B cell (primary cell): ENCODE data around the gene ZNF423. TPM values are rescaled to one million over a fixed set of nuclear protein-coding genes. Genes with fewer than 3 reads are reported as not detected.

Experiments
- ATAC-seq: fragments of 200-7000 bp; cut with Tn5 transposase; one replicate; pipeline ENCODE4 v1.10.0; 2021; ENCODE audit warnings: low read depth, mild to moderate bottlenecking, moderate number of reproducible peaks, moderate library complexity
- CTCF ChIA-PET: fragments of 350-600 bp; sonication (Branson Sonifier 250); formaldehyde crosslinking; loops from one replicate; lab custom pipeline; 2021; ENCODE audit warnings: antibody characterized with exemption, inconsistent platforms; lab: Charles Lee
- POLR2A ChIA-PET: fragments of 350-600 bp; sonication (Branson Sonifier 250); formaldehyde crosslinking; loops from one replicate; lab custom pipeline; 2021; ENCODE audit warnings: antibody characterized with exemption; lab: Charles Lee
- DNase-seq: peaks from one replicate; pipeline ENCODE4 v3.0.0; 2013
- H2AFZ ChIP-seq: 2 replicates; pipeline ENCODE4 v1.6.1; 2012; ENCODE audit warnings: mild to moderate bottlenecking, low read depth, low read length; ENCODE audit not compliant: insufficient read depth, poor library complexity, severe bottlenecking
- H3K27ac ChIP-seq, 2 donors: 1 replicate in 1 of 2; 2 replicates in 1 of 2; pipeline ENCODE4 v1.5.1; 2012 to 2013; ENCODE audit warnings: low read length in 2 of 2, mild to moderate bottlenecking in 2 of 2, moderate library complexity in 1 of 2
- H3K27me3 ChIP-seq, 4 experiments: fragments of 200-600 bp in 1 of 4; sonication (generic) in 1 of 4; replicated peaks in 1 of 4; 1 replicate in 2 of 4; 2 replicates in 2 of 4; pipeline versions ENCODE4 v1.6.1 to v1.7.0; 2013 to 2016; ENCODE audit warnings: low read length in 3 of 4, mild to moderate bottlenecking in 2 of 4, mixed read lengths in 1 of 4, moderate library complexity in 1 of 4; ENCODE audit not compliant: insufficient read depth in 4 of 4, control insufficient read depth in 3 of 4; ENCODE audit errors: control extremely low read depth in 1 of 4
- H3K36me3 ChIP-seq, 2 experiments: replicated peaks in 1 of 2; 1 replicate in 1 of 2; 2 replicates in 1 of 2; pipeline versions ENCODE4 v1.6.1 to v1.7.1; 2013; ENCODE audit warnings: low read length in 1 of 2; ENCODE audit not compliant: insufficient read depth in 2 of 2, control insufficient read depth in 1 of 2; ENCODE audit errors: control extremely low read depth in 1 of 2, extremely low read depth in 1 of 2
- H3K4me1 ChIP-seq, 2 donors: fragments of 200-600 bp in 1 of 2; sonication (generic) in 1 of 2; 1 replicate in 1 of 2; 2 replicates in 1 of 2; pipeline versions ENCODE4 v1.5.1 to v1.6.1; 2013 to 2017; ENCODE audit warnings: low read length in 2 of 2; ENCODE audit not compliant: control insufficient read depth in 2 of 2, insufficient read depth in 2 of 2
- H3K4me2 ChIP-seq: replicated peaks from 2 replicates; pipeline ENCODE3; 2012; ENCODE audit warnings: mild to moderate bottlenecking, low read depth, low read length; ENCODE audit not compliant: poor library complexity, severe bottlenecking
- H3K4me3 ChIP-seq, 5 experiments: fragments of 200-600 bp in 1 of 5; sonication (generic) in 1 of 5; 1 replicate in 3 of 5; 2 replicates in 2 of 5; pipeline versions ENCODE4 v1.5.1 to v1.7.0; 2011 to 2016; ENCODE audit warnings: low read length in 4 of 5, mild to moderate bottlenecking in 4 of 5, low read depth in 2 of 5, control low read depth in 1 of 5, moderate library complexity in 1 of 5; ENCODE audit not compliant: insufficient read depth in 1 of 5; ENCODE audit errors: control extremely low read depth in 1 of 5, extremely low read depth in 1 of 5
- H3K79me2 ChIP-seq: fragments of 200-600 bp; sonication (generic); one replicate; pipeline ENCODE4 v1.6.0; 2016; ENCODE audit warnings: low read length; ENCODE audit not compliant: control insufficient read depth, insufficient read depth
- H3K9ac ChIP-seq: fragments of 200-600 bp; sonication (generic); 2 replicates; pipeline ENCODE4 v1.6.1; 2017; ENCODE audit warnings: mild to moderate bottlenecking, low read length, moderate library complexity
- H3K9me3 ChIP-seq, 3 donors: one replicate each; pipeline versions ENCODE4 v1.6.1 to v1.7.1; 2013; ENCODE audit warnings: low read length in 2 of 3; ENCODE audit not compliant: control insufficient read depth in 2 of 3, insufficient read depth in 1 of 3; ENCODE audit errors: control extremely low read depth in 1 of 3
- H4K20me1 ChIP-seq: 2 replicates; pipeline ENCODE4 v1.6.0; 2012; ENCODE audit warnings: mild to moderate bottlenecking, low read length; ENCODE audit not compliant: insufficient read depth, control insufficient read depth, poor library complexity, severe bottlenecking
- H3K27ac Mint-ChIP-seq: one replicate; pipeline ENCODE4 v1.8.0; 2021; ENCODE audit warnings: mixed read lengths
- H3K27me3 Mint-ChIP-seq: one replicate; pipeline ENCODE4 v1.8.0; 2021; ENCODE audit warnings: mixed read lengths
- H3K4me1 Mint-ChIP-seq: one replicate; pipeline ENCODE4 v1.8.0; 2021; ENCODE audit warnings: mixed read lengths
- H3K4me3 Mint-ChIP-seq: one replicate; pipeline ENCODE4 v1.8.0; 2021; ENCODE audit warnings: mixed read lengths
- H3K9me3 Mint-ChIP-seq: one replicate; pipeline ENCODE4 v1.8.0; 2022; ENCODE audit warnings: mixed read lengths; ENCODE audit not compliant: insufficient read depth
- EZH2 ChIP-seq: IDR thresholded peaks from 2 replicates; pipeline ENCODE4 v1.6.1; 2012; ENCODE audit warnings: borderline replicate concordance, low read depth, mild to moderate bottlenecking, moderate library complexity, low read length; ENCODE audit not compliant: insufficient read depth, poor library complexity, severe bottlenecking
- WGBS: methylation state at CpG from one replicate; pipeline ENCODE4 v1.1.5; 2013; ENCODE audit warnings: missing lambda C conversion rate; ENCODE audit not compliant: insufficient coverage; 5-methylcytosine and 5-hydroxymethylcytosine counted together
- intact Hi-C: fragments of 100-400 bp; cut with micrococcal nuclease; formaldehyde crosslinking; loops from one replicate; pipeline ENCODE4 v1.10.0; 2022
- polyA plus RNA-seq: library from polyadenylated mRNA; depleted of rRNA; stranded (reverse); fragments of >200 nt; gene quantifications from 2 replicates; pipeline ENCODE4 v1.2.3, GENCODE V29; 2012
- total RNA-seq, 2 donors: library from RNA; stranded (reverse); fragments of 120-200 nt in 1 of 2; gene quantifications; 1 replicate in 1 of 2; 2 replicates in 1 of 2; pipeline versions ENCODE4 v1.2.3 to v1.2.4, GENCODE V29; 2013 to 2022
- TF ChIP-seq, protein P1 (sequence below): fragments of 200-600 bp; IDR thresholded peaks from one replicate; pipeline ENCODE4 v1.8.0; 2022; ENCODE audit warnings: antibody characterized with exemption, mild to moderate bottlenecking

ZNF423 gene
- total and polyA plus RNA-seq, 2 donors (not counting 1 experiment from before 2014, with no cell fraction given): not detected

DNA sequence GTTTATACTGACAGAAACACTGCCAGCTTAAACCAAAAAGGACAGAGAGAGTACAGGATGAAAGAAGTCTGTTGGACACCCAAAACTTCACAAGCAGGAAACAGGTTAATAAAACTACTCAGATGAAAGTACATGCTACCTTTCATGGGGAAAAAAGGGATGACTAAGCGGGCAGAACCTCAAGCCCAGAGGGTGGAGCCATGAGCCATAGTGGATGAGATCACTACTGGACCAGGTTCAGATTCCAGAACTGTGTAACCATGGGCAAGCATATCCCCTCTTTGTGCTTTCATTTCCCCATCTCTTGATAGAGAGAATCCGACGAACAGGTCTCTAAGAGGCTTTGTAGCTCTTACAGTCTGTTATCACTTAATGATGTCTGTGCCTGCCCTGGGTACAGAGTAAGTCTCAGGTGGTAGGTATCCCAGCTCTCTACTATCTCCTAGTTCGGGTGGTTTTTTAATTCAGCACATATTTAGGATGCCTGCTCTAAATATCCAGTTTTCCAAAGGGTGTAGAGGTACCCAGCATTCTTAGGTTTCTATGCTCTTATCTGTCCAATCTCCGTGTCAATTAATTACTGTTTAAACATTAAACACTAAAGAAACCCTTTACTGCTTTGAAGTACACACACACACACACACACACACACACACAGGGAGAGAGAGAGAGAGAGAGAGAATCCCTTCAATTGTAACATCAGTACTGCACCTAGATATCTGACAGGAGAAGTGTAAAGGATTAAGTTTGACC lies 206.7 kb downstream of the ZNF423 start:
- Histone ChIP-seq H3K79me2 (no peaks in the 10 kb centered on the region), H3K27ac (no peak overlapping the region), H3K9me3 (peaks cover 4 to 24% (median 23%) of the 10 kb centered on the region in 3 donors), H3K4me1 (no peaks in the 10 kb centered on the region), H3K36me3 (no peaks in the 10 kb centered on the region), H4K20me1 (no peaks in the 10 kb centered on the region), H3K27me3 (no peaks in the 10 kb centered on the region), H3K4me3 (no peak overlapping the region), H3K9ac (no peak overlapping the region), H3K4me2 (no peak overlapping the region), H2AFZ (no peak overlapping the region)
- DNase-seq (no peak), ATAC-seq (no peak)
- intact Hi-C loops: no loop called here
- peaks cover 17% of the 10 kb centered on the region for H3K9me3 Mint-ChIP-seq
- no peak overlapping the region for H3K27ac Mint-ChIP-seq
- no peaks in the 10 kb centered on the region for H3K4me1 Mint-ChIP-seq
- ChIA-PET CTCF (no interaction called here), POLR2A (no interaction called here)
- no peak overlapping the region for H3K4me3 Mint-ChIP-seq
- WGBS: 83% methylated on average over 1 of the region's 5 CpGs
- TF ChIP-seq, protein P1, sequence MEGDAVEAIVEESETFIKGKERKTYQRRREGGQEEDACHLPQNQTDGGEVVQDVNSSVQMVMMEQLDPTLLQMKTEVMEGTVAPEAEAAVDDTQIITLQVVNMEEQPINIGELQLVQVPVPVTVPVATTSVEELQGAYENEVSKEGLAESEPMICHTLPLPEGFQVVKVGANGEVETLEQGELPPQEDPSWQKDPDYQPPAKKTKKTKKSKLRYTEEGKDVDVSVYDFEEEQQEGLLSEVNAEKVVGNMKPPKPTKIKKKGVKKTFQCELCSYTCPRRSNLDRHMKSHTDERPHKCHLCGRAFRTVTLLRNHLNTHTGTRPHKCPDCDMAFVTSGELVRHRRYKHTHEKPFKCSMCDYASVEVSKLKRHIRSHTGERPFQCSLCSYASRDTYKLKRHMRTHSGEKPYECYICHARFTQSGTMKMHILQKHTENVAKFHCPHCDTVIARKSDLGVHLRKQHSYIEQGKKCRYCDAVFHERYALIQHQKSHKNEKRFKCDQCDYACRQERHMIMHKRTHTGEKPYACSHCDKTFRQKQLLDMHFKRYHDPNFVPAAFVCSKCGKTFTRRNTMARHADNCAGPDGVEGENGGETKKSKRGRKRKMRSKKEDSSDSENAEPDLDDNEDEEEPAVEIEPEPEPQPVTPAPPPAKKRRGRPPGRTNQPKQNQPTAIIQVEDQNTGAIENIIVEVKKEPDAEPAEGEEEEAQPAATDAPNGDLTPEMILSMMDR: no peak
- no peak for TF ChIP-seq EZH2
- no peaks in the 10 kb centered on the region for H3K27me3 Mint-ChIP-seq

DNA sequence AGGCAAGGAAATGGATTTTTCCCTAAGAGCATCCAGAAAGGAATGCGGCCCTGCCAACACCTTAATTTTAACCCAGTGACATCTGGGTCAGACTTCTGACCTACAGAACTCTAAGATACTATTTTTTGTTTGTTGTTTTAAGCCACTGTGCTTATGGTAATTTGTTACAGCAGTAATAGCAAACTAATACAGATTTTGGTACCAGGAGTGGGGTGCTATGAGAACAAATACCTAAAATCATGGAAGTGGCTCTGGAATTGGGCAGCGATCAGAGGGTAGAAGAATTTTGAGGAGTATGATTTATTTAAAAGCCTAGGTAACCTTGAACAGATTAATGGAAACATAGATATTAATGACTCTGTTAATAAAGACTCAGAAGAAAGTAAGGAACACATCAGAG lies 208.2 kb downstream of the ZNF423 start:
- H3K27ac Mint-ChIP-seq: no peak overlapping the region
- H3K9me3 Mint-ChIP-seq: peaks cover 17% of the 10 kb centered on the region
- no peaks in the 10 kb centered on the region for H3K79me2 ChIP-seq

More for the DNA sequence above, 208.2 kb downstream of the ZNF423 start:
- peaks cover 4 to 25% (median 24%) of the 10 kb centered on the region in 3 donors for H3K9me3 ChIP-seq
- POLR2A ChIA-PET: no interaction called here
- WGBS: no CpG with 5 or more reads among the region's 2 CpGs
- no peak overlapping the region for H3K4me2 ChIP-seq
- H3K27ac ChIP-seq: no peak overlapping the region
- intact Hi-C loops: no loop called here
- ATAC-seq (no peak), DNase-seq (no peak)
- Mint-ChIP-seq H3K27me3 (no peaks in the 10 kb centered on the region), H3K4me1 (no peaks in the 10 kb centered on the region), H3K4me3 (no peak overlapping the region)
- no peaks in the 10 kb centered on the region for H3K36me3 ChIP-seq
- no peak overlapping the region for H3K9ac ChIP-seq
- H3K27me3 ChIP-seq: no peaks in the 10 kb centered on the region
- H4K20me1 ChIP-seq: no peaks in the 10 kb centered on the region
- CTCF ChIA-PET: no interaction called here
- TF ChIP-seq, protein P1: no peak
- TF ChIP-seq EZH2: no peak
- H2AFZ ChIP-seq: no peak overlapping the region
- no peak overlapping the region for H3K4me3 ChIP-seq
- no peaks in the 10 kb centered on the region for H3K4me1 ChIP-seq
